ENCODE results near the gene GDF9. TPM values are rescaled to one million over a fixed set of nuclear protein-coding genes. Genes with fewer than 3 reads are reported as not detected.

GDF9 gene
- total RNA-seq, 4 donors from 2014 or later = 0.27 to 0.33 TPM; not detected in 2

GRCh38 chr5:132827943-132828673 lies 38.2 kb downstream of the GDF9 start:
- no peak overlapping the region for H3K27ac ChIP-seq
- no peaks in the 10 kb centered on the region for H3K9me3 ChIP-seq
- TF ChIP-seq CTCF (IDR thresholded peaks at IDR 0.05) (no peak), POLR2A (IDR thresholded peaks at IDR 0.05) (no peak)
- H3K4me1 ChIP-seq = peaks cover 10 to 16% of the 10 kb centered on the region in 2 donors
- 87 to 88% methylated on average over 4 of the region's 4 CpGs for WGBS, 2 donors
- H3K27me3 ChIP-seq = no peaks in the 10 kb centered on the region
- H3K4me3 ChIP-seq (replicated peaks in 1 of 3) = no peak overlapping the region
- DNase-seq = no peak
- H3K36me3 ChIP-seq = no peaks in the 10 kb centered on the region
- intact Hi-C loops (cut with DNase I) = loop anchor here (5.0 to 10.0 kb wide), 4 partner anchors 44 to 443 kb away; partner anchors contain the start of genes CCNI2 and LEAP2

- Histone ChIP-seq H3K36me3 (no peaks in the 10 kb centered on the region), H3K27me3 (no peaks in the 10 kb centered on the region), H3K4me1 (peaks cover 13 to 22% of the 10 kb centered on the region in 2 donors), H3K9me3 (no peaks in the 10 kb centered on the region), H3K4me3 (replicated peaks in 1 of 3) (no peak overlapping the region), H3K27ac (no peak overlapping the region)
- TF ChIP-seq POLR2A (IDR thresholded peaks at IDR 0.05) (no peak), CTCF (IDR thresholded peaks at IDR 0.05) (no peak)
- DNase-seq = no peak
- 81 to 83% methylated on average over 6 of the region's 6 CpGs for WGBS, 2 donors
- intact Hi-C loops (cut with DNase I) = loop anchor here (5.0 to 10.0 kb wide), 4 partner anchors 46 to 442 kb away; partner anchors contain the start of genes CCNI2 and LEAP2
Measured at GRCh38 chr5:132826424-132827082, 39.7 kb downstream of the GDF9 start.

- WGBS, 2 donors = 72 to 81% methylated on average over 7 to 29 of the region's 43 CpGs
Measured at GRCh38 chr5:132825834-132826391, 40.4 kb downstream of the GDF9 start.

GRCh38 chr5:132825033-132825833 lies 41.0 kb downstream of the GDF9 start:
- 93 to 98% methylated on average over 8 to 12 of the region's 71 CpGs for WGBS, 2 donors

More at GRCh38 chr5:132825834-132826391, 40.4 kb downstream of the GDF9 start:
- peaks cover 13 to 23% of the 10 kb centered on the region in 2 donors for H3K4me1 ChIP-seq
- no peaks in the 10 kb centered on the region for H3K36me3 ChIP-seq
- DNase-seq = no peak
- H3K27ac ChIP-seq = no peak overlapping the region
- intact Hi-C loops (cut with DNase I) = loop anchor here (5.0 to 10.0 kb wide), 4 partner anchors 46 to 441 kb away; partner anchors contain the start of genes CCNI2 and LEAP2
- H3K27me3 ChIP-seq = no peaks in the 10 kb centered on the region
- TF ChIP-seq POLR2A (IDR thresholded peaks at IDR 0.05) (no peak), CTCF (IDR thresholded peaks at IDR 0.05) (no peak)
- no peak overlapping the region for H3K4me3 ChIP-seq (replicated peaks in 1 of 3)
- H3K9me3 ChIP-seq = no peaks in the 10 kb centered on the region

More at GRCh38 chr5:132825033-132825833, 41.0 kb downstream of the GDF9 start:
- no peak for TF ChIP-seq POLR2A (IDR thresholded peaks at IDR 0.05)
- no peak for TF ChIP-seq CTCF (IDR thresholded peaks at IDR 0.05)
- no peaks in the 10 kb centered on the region for H3K9me3 ChIP-seq
- H3K4me3 ChIP-seq (replicated peaks in 1 of 3) = no peak overlapping the region
- H3K27ac ChIP-seq = no peak overlapping the region
- no peaks in the 10 kb centered on the region for H3K36me3 ChIP-seq
- intact Hi-C loops (cut with DNase I) = loop anchor here (5.0 to 10.0 kb wide), 4 partner anchors 47 to 440 kb away; partner anchors contain the start of genes CCNI2 and LEAP2
- peaks cover 13 to 20% of the 10 kb centered on the region in 2 donors for H3K4me1 ChIP-seq
- no peaks in the 10 kb centered on the region for H3K27me3 ChIP-seq
- no peak for DNase-seq

Data from thyroid gland (tissue), 4 donors.